GM04503 (cell line): ENCODE measurements around the gene TNIK.
"Not testable (repeated sequence)": the region's sequence is repeated elsewhere in the genome, so short reads cannot be mapped to it uniquely, and the experiment has no call there.

Experiments
- DNase-seq: peaks from one replicate; pipeline ENCODE4 v3.0.0-alpha.2; 2012; ENCODE audit warnings: low read depth

TNIK gene

GRCh38 chr3:171468296-171468906, 8.2 kb upstream of the TNIK start:
- DNase-seq: no peak

GRCh38 chr3:171465763-171466162, 5.6 kb upstream of the TNIK start:
- DNase-seq: no peak

GRCh38 chr3:171464462-171464861, 4.3 kb upstream of the TNIK start:
- no peak for DNase-seq

DNA sequence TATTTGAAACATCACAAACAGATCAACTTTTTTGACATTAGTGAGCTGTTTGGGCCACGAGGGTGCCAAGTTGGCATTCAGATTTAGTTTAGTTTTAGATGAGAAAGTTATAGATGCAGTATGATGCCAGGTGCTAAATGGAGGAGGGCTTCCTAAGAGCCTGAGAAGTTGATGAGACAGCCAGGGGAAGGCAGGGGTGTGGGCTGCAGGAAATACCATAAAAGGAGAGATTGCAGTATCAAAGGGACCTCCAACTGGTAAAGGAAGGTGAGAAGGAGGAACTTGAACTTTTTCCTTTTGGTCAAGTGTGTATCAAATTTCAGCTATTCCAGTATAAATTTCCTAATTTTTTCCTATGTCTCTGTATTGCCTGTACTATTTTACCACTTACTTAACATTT, 2.0 kb upstream of the TNIK start:
- no peak for DNase-seq

DNA sequence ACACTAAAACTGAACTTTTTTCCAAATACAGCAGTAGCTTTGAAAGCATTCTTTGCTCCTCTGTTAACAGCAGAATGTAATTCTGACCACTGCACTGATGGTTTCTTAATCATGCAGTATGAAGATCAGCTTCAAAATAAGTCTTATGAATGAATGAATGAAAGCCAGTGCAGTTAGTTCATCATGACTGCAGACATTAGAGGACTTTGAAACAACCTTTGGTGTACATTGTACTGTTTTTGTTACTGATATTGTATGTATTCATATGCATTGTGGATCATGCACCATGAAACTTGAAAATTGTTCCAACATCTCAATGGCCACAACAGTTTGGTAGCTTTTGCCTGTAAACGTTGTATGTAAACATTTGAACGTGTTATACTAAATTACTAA, 1.3 kb upstream of the TNIK start:
- no peak for DNase-seq

- no peak for DNase-seq
Measured at GRCh38 chr3:171460725-171461524, 720 bp upstream of the TNIK start.

DNA sequence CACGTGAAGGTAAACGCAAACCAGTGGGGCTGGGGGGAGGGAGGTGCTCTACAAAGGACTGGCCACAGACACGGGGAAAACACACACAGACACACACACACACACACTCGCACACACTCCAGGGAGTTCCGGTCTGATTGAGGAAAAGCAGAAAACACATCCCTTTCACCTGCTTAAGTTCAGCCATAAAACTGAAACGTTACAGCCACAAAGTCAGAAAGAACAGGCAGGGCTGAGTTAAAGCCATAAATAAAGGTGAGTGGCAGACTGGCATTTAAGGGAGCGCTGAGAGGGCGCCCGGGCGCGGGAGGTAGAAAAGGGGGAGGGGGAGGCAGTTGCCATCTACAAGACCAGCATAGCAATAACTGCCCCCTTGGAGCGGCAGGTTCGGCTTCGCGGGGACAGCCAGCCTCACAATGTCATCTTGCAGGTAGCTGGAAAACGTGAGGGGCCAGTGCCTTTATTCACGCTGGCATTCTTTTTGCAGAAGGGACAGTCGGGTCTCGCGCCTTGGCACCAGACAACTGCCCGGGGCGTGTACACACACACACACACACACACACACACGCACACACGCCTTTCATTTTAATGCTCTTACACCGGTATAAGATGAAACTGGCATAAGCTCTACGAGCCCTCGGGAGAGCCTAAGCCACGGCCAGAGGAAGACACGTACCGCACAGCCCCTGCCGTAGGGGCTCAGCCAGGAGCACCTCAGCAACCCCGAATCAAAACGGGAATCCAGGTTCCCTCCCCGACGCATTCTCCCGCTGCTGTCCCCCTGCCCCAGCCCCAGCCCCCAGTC, 866 bp downstream of the TNIK start:
- DNase-seq: no peak

GRCh38 chr3:171458864-171459136, 1.4 kb downstream of the TNIK start:
- DNase-seq: no peak

DNA sequence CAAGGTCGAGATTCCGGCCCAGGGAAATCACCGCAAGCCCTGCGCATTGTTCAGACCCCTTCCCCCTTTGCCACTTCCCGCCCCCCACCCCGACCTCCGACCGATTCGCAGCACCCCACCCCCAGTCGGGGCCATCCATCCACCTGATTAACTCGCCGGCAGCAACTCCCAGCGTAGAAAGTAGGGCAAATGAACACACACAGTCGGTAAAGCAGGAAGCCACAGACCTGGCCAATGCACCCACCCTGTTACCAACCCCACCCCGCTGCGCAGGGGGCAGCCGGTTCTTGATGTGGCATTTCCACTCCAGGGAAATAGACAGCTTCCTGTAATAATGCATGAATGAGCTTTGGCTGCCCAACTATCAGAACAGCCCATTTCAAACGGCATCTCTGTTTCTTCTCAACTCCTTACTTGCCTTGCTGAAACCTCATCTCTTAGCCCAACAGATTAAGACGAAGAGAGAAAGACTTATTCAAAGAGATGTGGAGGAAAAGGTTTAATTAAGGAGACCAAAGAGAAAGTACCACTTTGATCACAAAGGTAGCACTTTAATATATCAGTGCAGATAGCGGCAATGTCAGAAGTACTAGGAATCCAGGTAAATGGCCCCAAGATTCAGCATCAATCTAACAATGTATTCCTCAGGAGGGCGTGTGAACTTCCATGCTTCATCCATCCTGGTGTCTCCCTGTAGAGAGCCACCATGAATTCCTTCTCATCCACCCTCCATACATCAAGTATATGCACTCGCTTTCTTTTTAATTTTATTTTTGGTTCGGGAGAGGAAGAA, 1.9 kb downstream of the TNIK start:
- DNase-seq: no peak

DNA sequence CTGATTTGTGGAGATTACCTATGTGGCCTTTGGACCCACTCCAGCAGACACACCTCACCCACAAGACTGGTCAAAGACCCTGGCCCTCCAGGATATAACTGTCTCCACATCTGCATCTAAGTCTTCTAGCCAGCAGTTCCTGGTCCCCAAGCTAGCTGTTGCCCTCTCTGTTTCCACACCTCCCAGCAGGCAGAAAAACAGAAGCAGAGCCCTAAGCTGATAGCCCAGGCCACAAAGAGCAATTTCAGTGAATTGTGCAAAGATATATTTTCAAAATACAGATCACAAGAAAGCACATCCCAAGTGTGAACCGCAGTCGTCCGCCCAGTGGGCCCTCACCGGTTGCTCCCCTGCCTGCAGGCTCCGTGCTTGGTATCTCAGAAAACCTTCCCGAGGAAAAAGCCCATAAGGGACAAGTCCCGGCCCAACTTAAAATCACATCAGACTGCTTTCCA, 2.6 kb downstream of the TNIK start:
- no peak for DNase-seq

GRCh38 chr3:171456765-171457606, 3.2 kb downstream of the TNIK start:
- DNase-seq: no peak

DNA sequence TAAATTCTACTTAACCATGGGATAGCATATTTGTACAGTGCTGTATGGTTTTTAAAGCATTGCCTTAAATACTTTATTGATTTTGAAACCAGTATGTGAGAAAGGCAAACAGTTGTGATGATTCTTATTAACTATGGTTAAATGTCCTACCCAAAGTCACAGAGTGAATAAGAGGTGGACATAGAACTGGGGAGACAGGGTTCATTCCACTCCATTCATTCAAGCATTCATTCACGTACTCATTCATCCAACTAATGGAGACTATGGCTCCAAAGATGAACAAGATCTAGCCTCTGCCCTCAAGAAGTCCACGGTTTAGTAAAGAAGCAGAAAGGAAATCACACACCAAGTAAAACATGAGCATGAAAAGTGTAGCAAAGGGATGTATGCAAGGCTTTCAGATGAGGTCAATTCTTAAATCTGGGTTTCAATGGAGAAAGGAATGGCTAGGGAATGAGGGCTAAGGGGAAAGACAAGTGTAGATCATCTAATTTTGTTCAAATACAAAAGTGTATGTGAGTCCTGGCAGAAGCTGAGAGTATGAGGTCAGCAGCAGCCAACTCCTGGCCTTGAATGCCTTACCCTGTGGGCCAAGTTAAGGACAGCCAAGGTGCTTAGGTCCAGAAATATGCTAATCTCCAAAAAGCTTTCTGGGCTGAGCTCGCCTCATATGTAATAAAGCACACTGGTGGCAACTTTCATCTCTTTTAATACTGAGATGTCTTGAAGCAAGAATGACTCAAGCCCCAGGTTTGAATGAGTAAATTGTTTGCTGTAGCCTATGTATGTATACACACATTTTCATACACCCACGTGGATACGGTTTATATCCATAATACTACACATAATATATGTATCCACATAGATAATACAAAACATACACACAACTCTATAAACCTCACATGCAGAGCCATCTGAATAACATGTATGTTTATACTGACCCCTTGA, 4.3 kb downstream of the TNIK start:
- DNase-seq: no peak

GRCh38 chr3:171454041-171454440, 6.2 kb downstream of the TNIK start:
- no peak for DNase-seq

GRCh38 chr3:171453180-171453886, 6.9 kb downstream of the TNIK start:
- DNase-seq: no peak

DNA sequence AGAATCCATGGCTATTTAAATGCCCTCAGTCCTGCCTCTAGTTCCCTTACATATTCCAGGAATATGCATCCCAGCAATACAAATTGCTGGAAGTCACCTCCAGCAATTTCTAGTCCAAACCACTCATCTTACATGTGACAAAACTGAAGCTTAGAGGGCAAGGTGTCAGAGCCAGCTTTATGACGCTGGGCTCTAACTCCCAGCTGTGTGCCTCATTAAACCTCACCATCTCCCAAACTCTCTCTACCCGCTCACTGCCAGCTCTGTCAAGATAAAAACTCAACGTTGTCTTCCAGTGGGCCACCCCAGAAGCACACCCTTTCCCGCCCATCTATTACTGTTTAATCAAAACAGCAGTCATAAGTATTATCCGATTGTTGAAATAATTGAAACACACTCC, 7.9 kb downstream of the TNIK start:
- DNase-seq: no peak

- no peak for DNase-seq
Measured at GRCh38 chr3:171451915-171452314, 8.3 kb downstream of the TNIK start.

DNA sequence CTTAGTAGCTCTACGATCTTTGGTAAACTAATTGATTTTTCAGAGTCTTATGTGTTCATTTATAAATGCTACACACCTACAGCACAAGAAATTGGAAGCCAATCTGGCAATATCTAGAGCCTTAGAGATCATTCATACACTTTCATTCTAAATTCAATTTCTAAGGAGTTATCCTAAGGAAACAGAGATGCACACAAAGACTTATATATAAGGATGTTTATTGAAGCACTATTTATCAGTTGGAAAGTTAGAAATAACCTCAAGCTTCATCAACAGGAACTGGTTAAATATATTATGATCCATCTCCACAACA, 12.7 kb downstream of the TNIK start:
- DNase-seq: not testable (repeated sequence)

DNA sequence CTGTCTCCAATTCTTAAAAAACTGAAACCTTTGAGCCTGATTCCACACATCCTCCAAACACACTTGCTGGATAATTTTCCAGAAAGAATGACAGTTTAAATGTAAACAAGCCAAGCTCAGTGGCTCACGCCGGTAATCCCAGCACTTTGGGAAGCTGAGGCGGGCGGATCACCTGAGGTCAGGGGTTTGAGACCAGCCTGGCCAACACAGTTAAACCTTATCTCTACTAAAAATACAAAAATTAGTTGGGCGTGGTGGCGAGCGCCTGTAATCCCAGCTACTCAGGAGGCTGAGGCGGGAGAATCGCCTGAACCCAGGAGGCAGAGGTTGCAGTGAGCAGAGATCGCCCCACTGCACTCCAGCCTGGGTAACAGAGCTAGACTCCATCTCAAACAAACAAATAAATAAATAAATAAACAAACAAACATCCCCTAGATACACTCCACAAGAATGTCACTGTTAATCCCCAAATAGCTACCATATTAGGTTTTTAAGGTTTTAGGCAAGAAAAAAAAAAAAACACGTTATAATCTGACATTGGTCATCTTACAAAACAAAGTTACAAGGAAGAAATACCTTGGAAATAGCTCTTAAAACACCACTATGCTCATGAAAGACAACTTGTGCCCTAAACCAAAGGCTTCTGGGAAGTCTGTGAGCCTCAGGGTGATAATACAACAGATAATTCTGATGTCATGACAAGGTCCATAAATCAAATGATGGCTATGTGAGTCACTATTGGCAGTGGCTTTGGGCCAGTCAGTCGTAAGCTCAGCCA, 13.2 kb downstream of the TNIK start:
- peak; percentile 34 for DNase-seq

GRCh38 chr3:171446301-171446700, 13.9 kb downstream of the TNIK start:
- no peak for DNase-seq
